HEK293T (cell line): ENCODE results near the gene INPP1.

Experiments
- FOXA1 ChIP-seq: fragments of 450-650 bp; IDR thresholded peaks from 2 replicates; pipeline ENCODE4 v1.6.1; 2016; ENCODE audit warnings: mild to moderate bottlenecking
- NFRKB ChIP-seq: fragments of 450-650 bp; IDR thresholded peaks from 2 replicates; pipeline ENCODE4 v1.6.1; 2016; ENCODE audit warnings: mild to moderate bottlenecking, moderate library complexity
- SUZ12 ChIP-seq: fragments of 450-650 bp; IDR thresholded peaks from 2 replicates; pipeline ENCODE4 v1.6.1; 2016; ENCODE audit warnings: mild to moderate bottlenecking

DNA sequence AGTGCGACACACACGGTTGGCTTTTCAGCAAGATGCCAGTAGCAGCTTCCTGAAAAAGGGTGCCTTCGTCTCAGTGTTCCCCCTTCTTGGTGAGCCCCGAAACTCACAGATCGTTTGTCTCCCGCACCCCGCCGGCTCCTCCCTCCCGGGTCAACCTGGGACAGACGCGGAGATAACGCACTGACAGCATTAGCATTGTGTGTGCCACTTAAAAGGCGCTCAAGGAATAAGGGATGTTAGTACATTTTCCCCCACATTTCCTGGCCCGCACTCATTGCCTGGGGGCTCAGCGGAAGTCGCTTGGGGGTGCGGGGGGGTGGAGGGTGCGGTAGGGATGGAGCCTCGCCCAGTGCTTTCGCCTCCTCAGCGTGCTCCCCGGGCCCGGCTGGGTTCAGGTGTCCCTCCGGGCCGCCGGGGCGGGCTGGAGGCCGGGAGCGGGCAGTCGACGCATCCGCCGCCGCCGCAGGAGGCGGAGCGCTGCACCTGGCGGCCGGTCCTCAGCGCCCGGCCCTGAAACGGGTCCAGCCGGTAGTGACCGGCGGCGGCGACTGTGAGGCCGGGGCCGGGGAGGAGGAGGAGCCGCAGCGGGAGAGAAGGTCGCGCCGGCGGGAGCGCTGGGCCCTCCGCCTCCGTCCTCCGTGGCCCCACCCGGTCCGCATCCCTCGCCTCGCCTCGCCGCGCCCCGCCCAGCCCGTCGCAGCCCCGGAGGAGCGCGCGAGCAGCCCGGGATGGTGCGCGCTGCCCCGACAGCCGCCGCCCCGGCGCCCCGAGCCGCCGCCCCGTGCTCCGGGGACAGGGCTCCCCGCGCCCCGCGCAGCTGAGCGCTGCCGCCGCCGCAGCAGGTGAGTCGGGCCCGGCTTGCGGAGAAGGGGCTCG is 64.5 kb downstream of the INPP1 start, which contains the start of gene MFSD6:
- no peak for TF ChIP-seq FOXA1
- TF ChIP-seq NFRKB, result no peak
- TF ChIP-seq SUZ12, result no peak
